IMR-90 (cell line): ENCODE measurements around the gene TESK2. TPM values are rescaled to one million over a fixed set of nuclear protein-coding genes. Genes with fewer than 3 reads are reported as not detected.

Experiments used
- ATAC-seq: fragments of 200-7000 bp; cut with Tn5 transposase; 2 replicates; pipeline ENCODE4 v1.9.1; 2020; ENCODE audit warnings: low read depth, mild to moderate bottlenecking, moderate library complexity
- BruUV-seq: library from RNA; stranded (reverse); fragments of 400-500 nt; replicated peaks from 2 replicates; lab custom pipeline; 2021; lab: Mats Ljungman, UMichigan
- CTCF ChIA-PET: fragments of 300-600 bp; formaldehyde crosslinking; extraction: SDS; loops from one replicate; lab custom pipeline; 2021; ENCODE audit warnings: antibody characterized with exemption; lab: Yijun Ruan, JAX
- POLR2A ChIA-PET: fragments of 300-600 bp; sonication (Branson Sonifier 250); formaldehyde crosslinking; loops from one replicate; lab custom pipeline; 2022; ENCODE audit warnings: antibody characterized with exemption; ENCODE audit not compliant: unreplicated experiment; lab: Charles Lee
- DNase-seq: peaks from one replicate; pipeline ENCODE4 v3.0.0; 2013
- H2AFZ ChIP-seq: replicated peaks from 2 replicates; pipeline ENCODE3; 2013; ENCODE audit warnings: low read length, mild to moderate bottlenecking; ENCODE audit not compliant: poor library complexity
- H2AK5ac ChIP-seq: 2 replicates; pipeline ENCODE4 v1.6.1; 2013; ENCODE audit warnings: low read depth, low read length, inconsistent platforms
- H2AK9ac ChIP-seq: replicated peaks from 2 replicates; pipeline ENCODE3; 2013; ENCODE audit warnings: mild to moderate bottlenecking, low read depth, low read length, moderate library complexity; ENCODE audit not compliant: poor library complexity
- H2BK120ac ChIP-seq: 2 replicates; pipeline ENCODE4 v1.6.1; 2013; ENCODE audit warnings: low read depth, low read length, inconsistent platforms
- H2BK15ac ChIP-seq: 3 replicates; pipeline ENCODE4 v1.6.1; 2013; ENCODE audit warnings: low read depth, low read length, inconsistent platforms
- H2BK20ac ChIP-seq: 2 replicates; pipeline ENCODE4 v1.6.1; 2013; ENCODE audit warnings: low read depth, mild to moderate bottlenecking, inconsistent platforms, low read length, moderate library complexity
- H2BK5ac ChIP-seq: 2 replicates; pipeline ENCODE4 v1.6.1; 2013; ENCODE audit warnings: mild to moderate bottlenecking, low read depth, low read length, inconsistent platforms; ENCODE audit not compliant: poor library complexity, severe bottlenecking
- H3K14ac ChIP-seq: replicated peaks from 2 replicates; pipeline ENCODE4 v1.6.1; 2013; ENCODE audit warnings: low read depth, low read length, inconsistent platforms
- H3K18ac ChIP-seq: 2 replicates; pipeline ENCODE4 v1.6.1; 2013; ENCODE audit warnings: low read depth, low read length, control low read depth
- H3K23ac ChIP-seq: 2 replicates; pipeline ENCODE4 v1.6.1; 2013; ENCODE audit warnings: low read depth, low read length, inconsistent platforms
- H3K27ac ChIP-seq: 2 replicates; pipeline ENCODE4 v1.5.1; 2013; ENCODE audit warnings: mild to moderate bottlenecking, control low read depth, low read length; ENCODE audit not compliant: insufficient read depth
- H3K27me3 ChIP-seq: 2 replicates; pipeline ENCODE4 v1.6.1; 2013; ENCODE audit warnings: low read length; ENCODE audit not compliant: control insufficient read depth, insufficient read depth
- H3K36me3 ChIP-seq: 2 replicates; pipeline ENCODE4 v1.6.1; 2013; ENCODE audit warnings: low read length, mixed read lengths; ENCODE audit not compliant: control insufficient read depth, insufficient read depth
- H3K4ac ChIP-seq: 2 replicates; pipeline ENCODE4 v1.6.1; 2013; ENCODE audit warnings: low read depth, low read length, inconsistent platforms
- H3K4me1 ChIP-seq: 2 replicates; pipeline ENCODE4 v1.6.1; 2013; ENCODE audit warnings: low read length, mixed read lengths; ENCODE audit not compliant: control insufficient read depth, insufficient read depth
- H3K4me2 ChIP-seq: 2 replicates; pipeline ENCODE4 v1.6.1; 2013; ENCODE audit warnings: low read depth, mild to moderate bottlenecking, control low read depth, low read length, moderate library complexity
- H3K4me3 ChIP-seq: 2 replicates; pipeline ENCODE4 v1.5.1; 2013; ENCODE audit warnings: low read depth, mild to moderate bottlenecking, control low read depth, low read length, moderate library complexity; ENCODE audit not compliant: insufficient read depth
- H3K56ac ChIP-seq: 2 replicates; pipeline ENCODE4 v1.6.1; 2013; ENCODE audit warnings: low read length, inconsistent platforms; ENCODE audit not compliant: insufficient read depth; ENCODE audit errors: extremely low read depth
- H3K79me1 ChIP-seq, 2 experiments: 2 replicates each; pipeline ENCODE4 v1.6.1; 2013; ENCODE audit warnings: low read length in 2 of 2, inconsistent platforms in 1 of 2, low read depth in 1 of 2
- H3K9ac ChIP-seq: 2 replicates; pipeline ENCODE4 v1.6.1; 2013; ENCODE audit warnings: low read depth, low read length, control low read depth
- H3K9me1 ChIP-seq: 2 replicates; pipeline ENCODE4 v1.6.1; 2013; ENCODE audit warnings: low read length, inconsistent platforms; ENCODE audit not compliant: insufficient read depth
- H3K9me3 ChIP-seq: 2 replicates; pipeline ENCODE4 v1.6.1; 2013; ENCODE audit warnings: low read length; ENCODE audit not compliant: control insufficient read depth, insufficient read depth
- H4K20me1 ChIP-seq: 2 replicates; pipeline ENCODE4 v1.6.1; 2013; ENCODE audit warnings: low read length, inconsistent platforms; ENCODE audit not compliant: insufficient read depth
- H4K5ac ChIP-seq: 2 replicates; pipeline ENCODE4 v1.6.1; 2013; ENCODE audit warnings: mild to moderate bottlenecking, low read depth, low read length, control low read depth
- H4K8ac ChIP-seq, 2 experiments: 2 replicates each; pipeline ENCODE4 v1.6.1; 2013; ENCODE audit warnings: low read depth in 2 of 2, low read length in 2 of 2, control low read depth in 1 of 2, inconsistent platforms in 1 of 2
- H4K91ac ChIP-seq: 2 replicates; pipeline ENCODE4 v1.6.1; 2013; ENCODE audit warnings: low read depth, low read length, inconsistent platforms; ENCODE audit not compliant: insufficient read depth
- BHLHE40 ChIP-seq: fragments of 150-350 bp; IDR thresholded peaks from 2 replicates; pipeline ENCODE4 v1.6.1; 2016; ENCODE audit warnings: mild to moderate bottlenecking, low read depth, low read length
- CEBPB ChIP-seq: IDR thresholded peaks from 2 replicates; pipeline ENCODE4 v1.6.1; 2012; ENCODE audit warnings: low read depth, low read length, improper control_type of control experiment
- CHD1 ChIP-seq: IDR thresholded peaks from 2 replicates; pipeline ENCODE4 v1.6.1; 2012; ENCODE audit warnings: low read depth, low read length, improper control_type of control experiment
- CTCF ChIP-seq: conservative IDR thresholded peaks from 2 replicates; pipeline ENCODE4 v1.5.1; 2012; ENCODE audit warnings: mild to moderate bottlenecking, low read depth, low read length, improper control_type of control experiment
- ELK1 ChIP-seq: fragments of 150-350 bp; IDR thresholded peaks from 2 replicates; pipeline ENCODE4 v1.6.1; 2016; ENCODE audit warnings: low read depth, mild to moderate bottlenecking, low read length, moderate library complexity, borderline replicate concordance
- FOS ChIP-seq: fragments of 150-350 bp; IDR thresholded peaks from 2 replicates; pipeline ENCODE4 v1.6.1; 2016; ENCODE audit warnings: low read depth, low read length
- MAFK ChIP-seq: IDR thresholded peaks from 2 replicates; pipeline ENCODE4 v1.6.1; 2012; ENCODE audit warnings: low read depth, low read length, improper control_type of control experiment
- MAZ ChIP-seq: IDR thresholded peaks from 2 replicates; pipeline ENCODE4 v1.6.1; 2012; ENCODE audit warnings: low read depth, mild to moderate bottlenecking, low read length, improper control_type of control experiment, moderate library complexity, borderline replicate concordance
- MXI1 ChIP-seq: IDR thresholded peaks from 2 replicates; pipeline ENCODE4 v1.6.1; 2012; ENCODE audit warnings: low read depth, mild to moderate bottlenecking, low read length, moderate library complexity, borderline replicate concordance
- NFE2L2 ChIP-seq: fragments of 150-350 bp; IDR thresholded peaks from 2 replicates; pipeline ENCODE4 v1.6.1; 2016; ENCODE audit warnings: low read depth, mild to moderate bottlenecking, low read length
- POLR2A ChIP-seq: IDR thresholded peaks from 2 replicates; pipeline ENCODE4 v1.6.1; 2012; ENCODE audit warnings: mild to moderate bottlenecking, low read depth, low read length
- RAD21 ChIP-seq: IDR thresholded peaks from 2 replicates; pipeline ENCODE4 v1.6.1; 2012; ENCODE audit warnings: low read length, improper control_type of control experiment
- RCOR1 ChIP-seq: IDR thresholded peaks from 2 replicates; pipeline ENCODE4 v1.6.1; 2012; ENCODE audit warnings: mild to moderate bottlenecking, low read length, improper control_type of control experiment; ENCODE audit not compliant: insufficient replicate concordance
- RFX5 ChIP-seq: IDR thresholded peaks from 2 replicates; pipeline ENCODE4 v1.8.0; 2012; ENCODE audit warnings: low read depth, mild to moderate bottlenecking, low read length, moderate library complexity
- SMC3 ChIP-seq: fragments of 150-350 bp; IDR thresholded peaks from 2 replicates; pipeline ENCODE4 v1.6.1; 2016; ENCODE audit warnings: low read depth, mild to moderate bottlenecking, antibody characterized with exemption, low read length, moderate library complexity
- USF2 ChIP-seq: fragments of 150-350 bp; IDR thresholded peaks from 2 replicates; pipeline ENCODE4 v1.6.1; 2017; ENCODE audit warnings: mild to moderate bottlenecking, antibody characterized with exemption, low read length, low read depth
- dilution Hi-C: fragments of 300-500 bp; cut with HindIII; formaldehyde crosslinking; loops from one replicate; pipeline ENCODE4 v1.14.3; 2018; ENCODE audit warnings: low sequenced_read_pairs; ENCODE audit not compliant: unreplicated experiment
- in situ Hi-C: fragments of 300-500 bp; cut with MboI; formaldehyde crosslinking; loops from 3 replicates; pipeline ENCODE4 v1.14.3; 2019; ENCODE audit warnings: low sequenced_read_pairs, inconsistent platforms, mixed read lengths
- intact Hi-C: fragments of 100-400 bp; cut with micrococcal nuclease; formaldehyde crosslinking; loops from 2 replicates; pipeline ENCODE4 v1.10.0; 2022
- polyA plus RNA-seq, 3 experiments: library from polyadenylated mRNA; depleted of rRNA; stranded (reverse); fragments of >200 nt; gene quantifications; 2 replicates each; pipeline ENCODE4 v1.2.3, GENCODE V29; 2012; ENCODE audit warnings: low replicate concordance in 1 of 3
- total RNA-seq: library from RNA; depleted of rRNA; stranded (reverse); fragments of >200 nt; gene quantifications from 2 replicates; pipeline ENCODE4 v1.2.3, GENCODE V29; 2012

Gene TESK2
- total and polyA plus RNA-seq, 2 of the 4 experiments (the other 2 are of a cell fraction): 0.90 to 1.3 TPM

- H4K8ac ChIP-seq: no peak overlapping the region
- no peaks in the 10 kb centered on the region for H3K9me1 ChIP-seq
- H2BK5ac ChIP-seq: no peak overlapping the region
- H4K20me1 ChIP-seq: no peaks in the 10 kb centered on the region
- no peak overlapping the region for H3K56ac ChIP-seq
- no peak for ATAC-seq
- no peak overlapping the region for H2BK20ac ChIP-seq
- H3K9ac ChIP-seq: no peak overlapping the region
- intact Hi-C loops: no loop called here
- dilution Hi-C loops: no loop called here
- no peak overlapping the region for H3K4ac ChIP-seq
- H3K9me3 ChIP-seq: no peaks in the 10 kb centered on the region
- no peak overlapping the region for H2AK5ac ChIP-seq
- H3K14ac ChIP-seq: no peak overlapping the region
- no peak overlapping the region for H2AK9ac ChIP-seq
- no peak for DNase-seq
- no peak for TF ChIP-seq SMC3
- TF ChIP-seq CHD1: no peak
- TF ChIP-seq RCOR1: no peak
- no peak for TF ChIP-seq MAFK
- no peak for TF ChIP-seq CEBPB
- no peak for TF ChIP-seq CTCF
- TF ChIP-seq NFE2L2: no peak
- no peak for TF ChIP-seq MAZ
- no peak for TF ChIP-seq FOS
- no peak for TF ChIP-seq RFX5
- TF ChIP-seq USF2: no peak
- TF ChIP-seq BHLHE40: no peak
- TF ChIP-seq ELK1: no peak
- no peak for TF ChIP-seq MXI1
- no peak for TF ChIP-seq POLR2A
- TF ChIP-seq RAD21: no peak
- H2BK120ac ChIP-seq: no peak overlapping the region
- no peaks in the 10 kb centered on the region for H3K4me1 ChIP-seq
- BruUV-seq: no TSS peak
- no peak overlapping the region for H2BK15ac ChIP-seq
- no peaks in the 10 kb centered on the region for H3K27me3 ChIP-seq
- H3K23ac ChIP-seq: no peak overlapping the region
- H3K27ac ChIP-seq: no peak overlapping the region
- in situ Hi-C loops: no loop called here
- H4K91ac ChIP-seq: no peak overlapping the region
- no peaks in the 10 kb centered on the region for H3K79me1 ChIP-seq
- no peak overlapping the region for H3K4me2 ChIP-seq
- H3K18ac ChIP-seq: no peak overlapping the region
- no peaks in the 10 kb centered on the region for H3K36me3 ChIP-seq
- no peak overlapping the region for H4K5ac ChIP-seq
- POLR2A ChIA-PET: no interaction called here
- H3K4me3 ChIP-seq: no peak overlapping the region
- CTCF ChIA-PET: interaction anchor here (0.7 kb wide), 1 partner anchor 604 kb away, joined by 3 read pairs; no protein-coding TSS in a partner anchor
- H2AFZ ChIP-seq: no peak overlapping the region
These were observed 25.7 kb downstream of the TESK2 start for GRCh38 chr1:45465277-45465676.
